AG04449 (cell line): ENCODE measurements around the gene NSFL1C.
A peak's percentile ranks its signal among the peaks of the same experiment; 100 is the strongest.

Experiments used
- CTCF ChIA-PET: fragments of 350-600 bp; formaldehyde crosslinking; extraction: SDS; loops from one replicate; lab custom pipeline; 2021; ENCODE audit warnings: antibody characterized with exemption; lab: Yijun Ruan, JAX
- POLR2A ChIA-PET: fragments of 400-600, 350-600 bp; formaldehyde crosslinking; extraction: SDS; loops from one replicate; lab custom pipeline; 2020; ENCODE audit warnings: antibody characterized with exemption, inconsistent platforms; lab: Yijun Ruan, JAX
- DNase-seq: peaks from one replicate; pipeline ENCODE4 v3.0.0-alpha.2; 2010; ENCODE audit warnings: low read depth, low spot score
- H3K4me3 ChIP-seq: 2 replicates; pipeline ENCODE4 v1.5.1; 2011; ENCODE audit warnings: low read depth, mild to moderate bottlenecking, control low read depth, low read length
- CTCF ChIP-seq: IDR thresholded peaks from one replicate; pipeline ENCODE4 v1.5.1; 2011; ENCODE audit warnings: mild to moderate bottlenecking, moderate library complexity, low read length, control low read depth, inconsistent platforms; ENCODE audit not compliant: insufficient read depth; ENCODE audit errors: missing control alignments

Gene NSFL1C

GRCh38 chr20:1467082-1467354 lies 369 bp upstream of the NSFL1C start:
- no peak for DNase-seq
- H3K4me3 ChIP-seq: peak overlapping the region; percentile 32
- ChIA-PET CTCF (interaction anchor here (0.9 to 5.4 kb wide), 31 partner anchors 10 to 349 kb away, joined by 3 to 120 read pairs (median 5); partner anchors contain the start of gene PSMF1), POLR2A (no interaction called here)
- TF ChIP-seq CTCF: no peak

GRCh38 chr20:1465470-1466210 lies 1.0 kb downstream of the NSFL1C start:
- TF ChIP-seq CTCF: no peak
- ChIA-PET CTCF (interaction anchor here (0.7 to 5.4 kb wide), 16 partner anchors 11 to 707 kb away, joined by 3 to 120 read pairs (median 5); no protein-coding TSS in a partner anchor), POLR2A (interaction anchor here (1.1 kb wide), 1 partner anchor 10 kb away, joined by 3 read pairs; no protein-coding TSS in a partner anchor)
- no peak for DNase-seq
- peak overlapping the region; percentile 90 for H3K4me3 ChIP-seq

- no peak overlapping the region for H3K4me3 ChIP-seq
- no peak for DNase-seq
- CTCF ChIA-PET: no interaction called here
- TF ChIP-seq CTCF: no peak
- POLR2A ChIA-PET: no interaction called here
Measured at GRCh38 chr20:1463971-1464570, 2.6 kb downstream of the NSFL1C start.

GRCh38 chr20:1462834-1463233 lies 3.8 kb downstream of the NSFL1C start:
- DNase-seq: no peak
- TF ChIP-seq CTCF: no peak
- POLR2A ChIA-PET: no interaction called here
- CTCF ChIA-PET: no interaction called here
- no peak overlapping the region for H3K4me3 ChIP-seq

- ChIA-PET POLR2A (no interaction called here), CTCF (no interaction called here)
- DNase-seq: no peak
- H3K4me3 ChIP-seq: no peak overlapping the region
- no peak for TF ChIP-seq CTCF
Measured at GRCh38 chr20:1462001-1462400, 4.6 kb downstream of the NSFL1C start.

GRCh38 chr20:1460275-1460674 lies 6.4 kb downstream of the NSFL1C start:
- POLR2A ChIA-PET: no interaction called here
- TF ChIP-seq CTCF: no peak
- DNase-seq: no peak
- H3K4me3 ChIP-seq: no peak overlapping the region
- CTCF ChIA-PET: interaction anchor here (1.0 to 1.1 kb wide), 2 partner anchors 19 to 21 kb away, joined by 3 to 6 read pairs; no protein-coding TSS in a partner anchor
